HEK293T (cell line): Measurements from ENCODE around the gene TMPRSS4.

Source experiments
- CTCF ChIA-PET: fragments of 350-600 bp; formaldehyde crosslinking; extraction: SDS; loops from one replicate; lab custom pipeline; 2021; ENCODE audit warnings: antibody characterized with exemption, inconsistent platforms; lab: Yijun Ruan, JAX
- POLR2A ChIA-PET: fragments of 350-600 bp; formaldehyde crosslinking; extraction: SDS; loops from one replicate; lab custom pipeline; 2020; ENCODE audit warnings: antibody characterized with exemption, inconsistent platforms; lab: Yijun Ruan, JAX
- DNase-seq: peaks from one replicate; pipeline ENCODE4 v3.0.0; 2012; ENCODE audit warnings: mixed read lengths; ENCODE audit errors: extremely low spot score
- ARNT ChIP-seq: fragments of 450-650 bp; IDR thresholded peaks from 2 replicates; pipeline ENCODE4 v1.6.1; 2017; ENCODE audit warnings: mild to moderate bottlenecking
- BHLHE40 ChIP-seq: fragments of 450-650 bp; IDR thresholded peaks from 2 replicates; pipeline ENCODE4 v1.6.1; 2016; ENCODE audit warnings: mild to moderate bottlenecking, moderate library complexity, borderline replicate concordance
- CTBP1 ChIP-seq: fragments of 450-650 bp; IDR thresholded peaks from 2 replicates; pipeline ENCODE4 v1.6.1; 2016; ENCODE audit warnings: borderline replicate concordance
- ELF4 ChIP-seq: fragments of 450-650 bp; IDR thresholded peaks from 2 replicates; pipeline ENCODE4 v1.6.1; 2017; ENCODE audit warnings: antibody characterized with exemption
- FOXA1 ChIP-seq: fragments of 450-650 bp; IDR thresholded peaks from 2 replicates; pipeline ENCODE4 v1.6.1; 2016; ENCODE audit warnings: mild to moderate bottlenecking
- FOXK2 ChIP-seq: fragments of 450-650 bp; IDR thresholded peaks from 2 replicates; pipeline ENCODE4 v1.6.1; 2016; ENCODE audit warnings: mild to moderate bottlenecking
- FOXM1 ChIP-seq: fragments of 450-650 bp; IDR thresholded peaks from 2 replicates; pipeline ENCODE4 v1.6.1; 2017; ENCODE audit warnings: mild to moderate bottlenecking, borderline replicate concordance
- HDGF ChIP-seq: fragments of 450-650 bp; IDR thresholded peaks from 2 replicates; pipeline ENCODE4 v1.6.1; 2017; ENCODE audit warnings: antibody characterized with exemption, borderline replicate concordance
- L3MBTL2 ChIP-seq: fragments of 450-650 bp; conservative IDR thresholded peaks from 2 replicates; pipeline ENCODE4 v1.6.1; 2016; ENCODE audit warnings: mild to moderate bottlenecking
- LEF1 ChIP-seq: fragments of 450-650 bp; IDR thresholded peaks from 2 replicates; pipeline ENCODE4 v1.6.1; 2017; ENCODE audit warnings: mild to moderate bottlenecking, borderline replicate concordance
- NFRKB ChIP-seq: fragments of 450-650 bp; IDR thresholded peaks from 2 replicates; pipeline ENCODE4 v1.6.1; 2016; ENCODE audit warnings: mild to moderate bottlenecking, moderate library complexity
- SP1 ChIP-seq: fragments of 450-650 bp; IDR thresholded peaks from 2 replicates; pipeline ENCODE4 v1.6.1; 2017
- SUZ12 ChIP-seq: fragments of 450-650 bp; IDR thresholded peaks from 2 replicates; pipeline ENCODE4 v1.6.1; 2016; ENCODE audit warnings: mild to moderate bottlenecking
- TARDBP ChIP-seq: fragments of 450-650 bp; IDR thresholded peaks from 2 replicates; pipeline ENCODE4 v1.6.1; 2016
- ZNF384 ChIP-seq: fragments of 450-650 bp; IDR thresholded peaks from 2 replicates; pipeline ENCODE4 v1.6.1; 2016
- TF ChIP-seq, protein P1 (sequence below): fragments of 450-650 bp; IDR thresholded peaks from 2 replicates; pipeline ENCODE4 v1.6.1; 2016

Gene TMPRSS4

GRCh38 chr11:118129471-118130172 is 52.7 kb downstream of the TMPRSS4 start:
- CTCF ChIA-PET = interaction anchor here (0.6 to 1.1 kb wide), 2 partner anchors 219 to 313 kb away, joined by 3 read pairs; no protein-coding TSS in a partner anchor
- DNase-seq = no peak
- TF ChIP-seq L3MBTL2 = no peak
- no peak for TF ChIP-seq SUZ12
- no peak for TF ChIP-seq FOXM1
- no peak for TF ChIP-seq HDGF
- TF ChIP-seq ZNF384 = no peak
- TF ChIP-seq ELF4 = no peak
- no peak for TF ChIP-seq FOXA1
- TF ChIP-seq TARDBP = no peak
- TF ChIP-seq LEF1 = no peak
- no peak for TF ChIP-seq BHLHE40
- no peak for TF ChIP-seq NFRKB
- TF ChIP-seq, protein P1, sequence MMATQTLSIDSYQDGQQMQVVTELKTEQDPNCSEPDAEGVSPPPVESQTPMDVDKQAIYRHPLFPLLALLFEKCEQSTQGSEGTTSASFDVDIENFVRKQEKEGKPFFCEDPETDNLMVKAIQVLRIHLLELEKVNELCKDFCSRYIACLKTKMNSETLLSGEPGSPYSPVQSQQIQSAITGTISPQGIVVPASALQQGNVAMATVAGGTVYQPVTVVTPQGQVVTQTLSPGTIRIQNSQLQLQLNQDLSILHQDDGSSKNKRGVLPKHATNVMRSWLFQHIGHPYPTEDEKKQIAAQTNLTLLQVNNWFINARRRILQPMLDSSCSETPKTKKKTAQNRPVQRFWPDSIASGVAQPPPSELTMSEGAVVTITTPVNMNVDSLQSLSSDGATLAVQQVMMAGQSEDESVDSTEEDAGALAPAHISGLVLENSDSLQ = no peak
- no peak for TF ChIP-seq FOXK2
- TF ChIP-seq ARNT = no peak
- no peak for TF ChIP-seq CTBP1
- TF ChIP-seq SP1 = no peak
- POLR2A ChIA-PET = no interaction called here

DNA sequence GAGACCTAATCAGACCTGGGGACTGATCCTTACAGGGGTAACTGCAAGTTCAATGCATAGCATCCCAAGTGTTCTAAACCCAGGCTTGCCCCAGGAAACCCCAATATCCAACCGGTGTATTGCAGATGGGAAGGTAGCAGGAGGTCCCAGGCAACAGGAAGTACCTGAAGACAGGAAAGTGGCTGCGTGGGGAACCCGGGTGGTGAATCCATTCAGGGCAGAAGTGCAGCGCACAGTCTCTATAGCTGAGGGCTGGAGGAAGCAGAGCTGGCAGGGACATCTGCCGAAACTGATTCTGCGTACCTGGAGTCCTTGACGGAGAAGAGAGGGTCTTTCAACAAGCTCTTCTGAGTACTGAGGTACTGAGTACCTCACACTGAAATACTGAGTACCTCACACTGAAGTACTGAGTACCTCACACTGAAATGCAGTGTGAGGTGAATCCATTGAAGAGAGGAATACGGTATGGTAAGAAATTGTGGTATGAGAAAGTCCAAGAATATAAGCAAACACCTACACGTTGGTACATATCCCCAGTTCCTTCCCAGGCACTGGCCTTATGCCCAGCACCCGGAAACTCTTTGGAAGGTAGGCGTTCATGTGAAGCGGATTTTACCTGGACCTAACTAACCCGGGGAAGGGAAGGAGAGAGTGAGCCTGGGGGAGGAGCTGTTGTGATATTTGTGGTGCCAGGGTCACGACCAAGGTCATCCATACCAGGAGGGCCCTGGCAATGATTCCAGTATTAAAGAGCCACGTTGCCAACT is 55.7 kb downstream of the TMPRSS4 start:
- POLR2A ChIA-PET = no interaction called here
- TF ChIP-seq SP1 (no peak), ZNF384 (no peak), FOXM1 (no peak), L3MBTL2 (no peak)
- CTCF ChIA-PET = no interaction called here
- DNase-seq = no peak

GRCh38 chr11:118133816-118134215 is 56.9 kb downstream of the TMPRSS4 start:
- ChIA-PET POLR2A (no interaction called here), CTCF (no interaction called here)
- DNase-seq = no peak
- TF ChIP-seq BHLHE40 (no peak), TARDBP (no peak), CTBP1 (no peak), ELF4 (no peak), LEF1 (no peak), HDGF (no peak), SUZ12 (no peak), FOXM1 (no peak), NFRKB (no peak), FOXA1 (no peak), SP1 (no peak), ZNF384 (no peak), FOXK2 (no peak), L3MBTL2 (no peak), ARNT (no peak)
- TF ChIP-seq, protein P1 = no peak

GRCh38 chr11:118135051-118135795 is 58.3 kb downstream of the TMPRSS4 start:
- POLR2A ChIA-PET = no interaction called here

DNA sequence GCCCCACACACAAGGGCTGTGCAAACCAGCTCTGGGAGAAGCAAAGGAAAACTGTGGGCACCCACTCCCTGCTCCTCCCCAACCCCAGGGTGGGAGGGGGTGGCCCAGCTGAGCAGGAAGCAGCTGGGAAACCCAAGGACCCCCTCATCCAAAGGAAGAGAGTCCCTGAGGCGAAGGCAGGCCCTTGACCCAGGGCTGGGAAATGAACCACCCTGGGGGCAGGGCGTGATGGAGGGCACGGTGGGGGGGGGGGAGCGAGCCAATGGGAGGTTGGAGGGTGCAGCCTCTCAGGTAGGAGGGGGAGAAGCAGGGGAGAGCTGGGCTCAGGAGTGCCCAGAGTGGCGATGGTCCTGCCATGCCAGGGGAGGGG is 58.9 kb downstream of the TMPRSS4 start:
- CTCF ChIA-PET = no interaction called here
- TF ChIP-seq FOXA1 (no peak), ELF4 (no peak), NFRKB (no peak), LEF1 (no peak), ZNF384 (no peak), CTBP1 (no peak), L3MBTL2 (no peak), FOXK2 (no peak), HDGF (no peak), TARDBP (no peak), SP1 (no peak), SUZ12 (no peak), BHLHE40 (no peak), FOXM1 (no peak), ARNT (no peak)
- TF ChIP-seq, protein P1 = no peak
- no peak for DNase-seq
- POLR2A ChIA-PET = no interaction called here

More at GRCh38 chr11:118135051-118135795, 58.3 kb downstream of the TMPRSS4 start:
- CTCF ChIA-PET = no interaction called here
- TF ChIP-seq ELF4 (no peak), L3MBTL2 (no peak), ARNT (no peak), ZNF384 (no peak), FOXA1 (no peak), LEF1 (no peak), HDGF (no peak), SUZ12 (no peak), FOXM1 (no peak)
- no peak for DNase-seq
